D341Med (cell line): ENCODE data around the gene ABCA7.
A peak's percentile ranks its signal among the peaks of the same experiment; 100 is the strongest.

Experiments
- DNase-seq: peaks from one replicate; pipeline ENCODE4 v3.0.0; 2012; ENCODE audit warnings: low spot score

ABCA7 gene

DNA sequence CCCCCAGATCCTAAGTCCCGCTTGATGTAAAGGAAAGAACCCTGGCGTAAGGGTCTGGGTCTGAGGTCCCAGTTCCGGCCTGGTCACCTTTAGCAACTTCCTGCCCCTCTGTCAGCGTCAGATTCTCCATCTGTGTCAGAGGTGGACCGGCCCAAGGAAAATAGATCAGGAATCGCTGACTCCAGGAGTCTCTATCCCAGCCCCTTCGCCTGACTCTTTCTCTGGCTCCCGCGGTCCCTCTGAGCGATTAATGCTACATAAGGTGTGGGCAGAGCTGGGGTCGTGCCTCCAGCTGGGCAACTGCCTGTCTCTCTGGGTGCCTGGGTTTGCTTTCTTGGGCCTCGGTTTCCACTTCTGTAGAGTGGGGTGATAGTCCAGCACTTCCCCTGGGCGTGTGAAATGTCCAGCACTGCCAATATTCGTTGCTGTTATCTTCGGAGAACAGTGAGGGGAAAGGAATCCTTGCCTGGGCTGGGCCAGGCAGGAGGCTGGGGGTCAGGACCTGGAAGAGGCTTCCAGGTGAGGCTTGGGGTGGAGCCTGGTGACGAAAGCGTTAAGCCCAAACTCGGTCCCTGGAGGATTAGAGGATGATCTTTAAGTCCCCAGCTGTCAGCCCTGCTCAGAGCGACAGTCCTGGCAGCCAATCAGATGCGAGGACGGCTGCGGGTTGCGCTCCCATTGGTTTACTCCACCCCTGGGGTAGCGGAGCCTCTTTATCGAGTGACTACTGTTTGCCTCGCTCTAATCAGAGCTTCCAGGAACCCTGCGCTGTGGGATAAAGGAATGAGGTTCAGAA, 767 bp downstream of the ABCA7 start:
- peak; percentile 97 for DNase-seq

DNA sequence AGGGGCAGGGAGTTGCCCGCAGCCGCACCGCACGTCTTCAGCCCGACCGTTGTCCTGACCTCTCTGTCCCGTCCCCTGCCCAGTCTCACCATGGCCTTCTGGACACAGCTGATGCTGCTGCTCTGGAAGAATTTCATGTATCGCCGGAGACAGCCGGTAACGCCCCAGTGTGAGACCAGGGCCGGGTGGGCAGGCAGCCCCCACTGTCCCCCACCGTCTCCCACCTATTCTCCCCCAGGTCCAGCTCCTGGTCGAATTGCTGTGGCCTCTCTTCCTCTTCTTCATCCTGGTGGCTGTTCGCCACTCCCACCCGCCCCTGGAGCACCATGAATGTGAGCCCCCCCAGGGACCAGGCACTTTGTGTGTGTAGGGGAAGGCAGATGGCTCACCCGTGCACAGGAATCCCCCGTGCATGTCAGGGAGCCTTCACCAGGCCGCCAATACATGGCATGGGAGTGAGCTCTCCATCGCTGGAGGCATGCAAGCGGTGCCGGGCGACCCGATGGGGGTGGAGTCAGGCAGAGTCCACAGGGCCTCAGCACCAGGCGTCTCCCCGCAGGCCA, 1.4 kb downstream of the ABCA7 start:
- no peak for DNase-seq

DNA sequence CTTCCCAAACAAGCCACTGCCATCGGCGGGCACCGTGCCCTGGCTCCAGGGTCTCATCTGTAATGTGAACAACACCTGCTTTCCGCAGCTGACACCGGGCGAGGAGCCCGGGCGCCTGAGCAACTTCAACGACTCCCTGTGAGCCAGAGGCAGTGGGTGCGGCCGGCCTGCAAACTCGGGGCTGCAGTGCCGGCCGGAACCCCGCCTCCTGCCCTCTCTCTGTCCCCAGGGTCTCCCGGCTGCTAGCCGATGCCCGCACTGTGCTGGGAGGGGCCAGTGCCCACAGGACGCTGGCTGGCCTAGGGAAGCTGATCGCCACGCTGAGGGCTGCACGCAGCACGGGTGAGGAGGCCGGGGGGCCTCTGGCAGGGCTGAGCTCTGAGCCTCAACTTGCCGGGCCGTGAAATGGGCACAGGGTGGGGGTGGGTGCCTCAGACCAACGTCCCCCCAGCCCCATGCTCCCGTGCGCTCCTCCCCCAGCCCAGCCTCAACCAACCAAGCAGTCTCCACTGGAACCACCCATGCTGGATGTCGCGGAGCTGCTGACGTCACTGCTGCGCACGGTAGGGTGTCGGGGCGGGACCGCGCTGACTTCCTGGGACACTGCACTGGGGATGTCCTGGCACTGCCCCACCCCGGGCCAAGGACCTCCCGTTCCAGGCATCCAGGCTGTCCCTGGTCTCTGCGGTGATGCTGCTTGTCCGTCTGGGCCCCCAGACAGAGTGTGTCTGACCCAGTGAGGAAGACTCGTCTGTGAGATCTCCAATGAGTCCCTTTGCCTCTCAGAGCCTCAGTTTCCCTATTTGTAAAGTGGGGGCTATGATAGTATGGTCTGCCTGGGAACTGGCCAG, 2.2 kb downstream of the ABCA7 start:
- peak; percentile 79 for DNase-seq

DNA sequence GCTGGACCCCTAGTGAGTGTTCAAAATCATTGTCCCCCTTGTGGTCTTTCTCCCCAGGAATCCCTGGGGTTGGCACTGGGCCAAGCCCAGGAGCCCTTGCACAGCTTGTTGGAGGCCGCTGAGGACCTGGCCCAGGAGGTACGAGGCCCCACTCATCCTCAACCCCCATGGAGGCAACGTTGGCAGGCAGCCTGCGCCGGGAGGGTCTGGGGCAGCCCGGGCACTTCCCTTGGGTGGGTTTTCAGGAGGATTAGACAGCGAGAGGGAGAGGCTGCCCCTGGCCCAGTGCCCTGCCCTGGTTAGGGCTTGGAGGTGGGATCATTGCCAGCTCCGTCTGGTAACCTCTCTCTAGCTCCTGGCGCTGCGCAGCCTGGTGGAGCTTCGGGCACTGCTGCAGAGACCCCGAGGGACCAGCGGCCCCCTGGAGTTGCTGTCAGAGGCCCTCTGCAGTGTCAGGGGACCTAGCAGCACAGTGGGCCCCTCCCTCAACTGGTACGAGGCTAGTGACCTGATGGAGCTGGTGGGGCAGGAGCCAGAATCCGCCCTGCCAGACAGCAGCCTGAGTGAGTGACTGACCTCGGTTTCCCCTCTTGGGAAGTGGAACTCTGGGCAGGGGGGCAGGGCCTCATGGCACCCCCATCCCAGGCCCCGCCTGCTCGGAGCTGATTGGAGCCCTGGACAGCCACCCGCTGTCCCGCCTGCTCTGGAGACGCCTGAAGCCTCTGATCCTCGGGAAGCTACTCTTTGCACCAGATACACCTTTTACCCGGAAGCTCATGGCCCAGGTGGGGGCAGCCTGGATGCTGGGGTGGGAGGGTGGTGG, 3.0 kb downstream of the ABCA7 start:
- peak; percentile 83 for DNase-seq

DNA sequence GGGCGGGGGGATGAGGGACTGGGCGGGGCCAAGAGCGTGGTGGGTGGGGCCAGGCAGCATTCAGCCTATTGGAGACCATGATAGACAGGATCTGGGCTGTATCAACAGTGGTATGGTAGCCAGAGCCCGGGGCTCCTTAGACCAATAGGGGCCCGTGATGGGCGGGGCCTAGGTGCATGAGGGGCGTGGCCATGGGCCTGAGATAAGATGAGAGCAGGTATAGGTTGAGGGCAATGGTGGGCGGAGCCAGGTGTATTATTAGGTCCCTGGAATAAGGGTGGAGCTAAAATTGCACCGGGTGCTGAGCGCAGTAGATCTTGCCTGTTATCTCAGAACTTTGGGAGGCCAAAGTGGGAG, 5.3 kb downstream of the ABCA7 start:
- peak; percentile 63 for DNase-seq

DNA sequence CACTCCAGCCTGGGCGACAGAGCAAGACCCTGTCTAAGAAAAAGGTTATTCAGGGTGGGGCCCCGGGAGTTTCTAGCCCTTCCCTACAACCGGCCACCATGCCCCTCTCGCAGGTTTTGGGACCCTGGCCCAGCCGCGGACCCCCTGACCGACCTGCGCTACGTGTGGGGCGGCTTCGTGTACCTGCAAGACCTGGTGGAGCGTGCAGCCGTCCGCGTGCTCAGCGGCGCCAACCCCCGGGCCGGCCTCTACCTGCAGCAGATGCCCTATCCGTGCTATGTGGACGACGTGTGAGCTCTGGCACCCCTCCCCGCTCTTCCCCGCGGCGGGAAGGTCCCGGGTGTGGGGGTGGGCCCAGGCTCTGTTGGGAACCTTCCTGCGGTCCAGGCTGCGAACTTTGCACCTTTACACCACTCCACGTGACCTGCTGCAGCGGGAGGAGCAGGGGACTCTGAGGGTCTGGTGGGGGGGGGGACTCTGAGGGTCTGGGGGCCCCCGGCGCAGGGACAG, 6.3 kb downstream of the ABCA7 start:
- DNase-seq: no peak

DNA sequence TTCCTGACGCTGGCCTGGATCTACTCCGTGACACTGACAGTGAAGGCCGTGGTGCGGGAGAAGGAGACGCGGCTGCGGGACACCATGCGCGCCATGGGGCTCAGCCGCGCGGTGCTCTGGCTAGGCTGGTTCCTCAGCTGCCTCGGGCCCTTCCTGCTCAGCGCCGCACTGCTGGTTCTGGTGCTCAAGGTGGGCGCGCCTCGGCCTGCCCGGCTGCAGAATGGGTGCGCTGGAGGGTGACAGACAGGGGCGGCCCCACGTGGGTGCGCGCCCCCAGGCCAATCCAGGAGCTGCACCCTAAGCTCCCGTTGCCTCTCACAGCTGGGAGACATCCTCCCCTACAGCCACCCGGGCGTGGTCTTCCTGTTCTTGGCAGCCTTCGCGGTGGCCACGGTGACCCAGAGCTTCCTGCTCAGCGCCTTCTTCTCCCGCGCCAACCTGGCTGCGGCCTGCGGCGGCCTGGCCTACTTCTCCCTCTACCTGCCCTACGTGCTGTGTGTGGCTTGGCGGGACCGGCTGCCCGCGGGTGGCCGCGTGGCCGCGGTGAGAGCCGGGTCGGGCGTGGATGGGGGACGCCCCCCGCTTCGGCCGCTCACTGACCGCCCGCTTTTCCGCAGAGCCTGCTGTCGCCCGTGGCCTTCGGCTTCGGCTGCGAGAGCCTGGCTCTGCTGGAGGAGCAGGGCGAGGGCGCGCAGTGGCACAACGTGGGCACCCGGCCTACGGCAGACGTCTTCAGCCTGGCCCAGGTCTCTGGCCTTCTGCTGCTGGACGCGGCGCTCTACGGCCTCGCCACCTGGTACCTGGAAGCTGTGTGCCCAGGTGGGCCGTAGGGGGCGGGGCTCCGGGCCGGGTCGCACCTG, 7.2 kb downstream of the ABCA7 start:
- no peak for DNase-seq

DNA sequence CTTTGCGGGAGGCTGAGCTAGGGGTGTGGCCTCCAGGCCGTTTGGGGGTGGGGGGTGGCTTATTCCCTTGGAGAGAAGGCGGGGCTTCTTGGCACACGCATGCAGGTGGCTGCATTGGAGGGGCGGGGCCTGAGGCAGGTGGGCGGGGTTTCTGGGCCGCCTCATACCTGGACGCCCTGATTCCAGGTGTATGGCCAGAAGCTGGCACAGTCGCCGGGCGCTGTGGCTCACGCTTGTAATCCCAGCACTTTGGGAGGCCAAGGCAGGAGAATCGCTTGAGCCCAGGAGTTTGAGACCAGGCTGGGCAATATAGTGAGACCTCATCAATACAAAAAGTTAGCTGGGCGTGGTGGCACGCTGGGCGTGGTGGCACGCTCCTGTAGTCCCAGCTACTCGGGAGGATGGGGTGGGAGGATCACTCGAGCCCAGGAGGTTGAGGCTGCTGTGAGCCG, 7.8 kb downstream of the ABCA7 start:
- no peak for DNase-seq

DNA sequence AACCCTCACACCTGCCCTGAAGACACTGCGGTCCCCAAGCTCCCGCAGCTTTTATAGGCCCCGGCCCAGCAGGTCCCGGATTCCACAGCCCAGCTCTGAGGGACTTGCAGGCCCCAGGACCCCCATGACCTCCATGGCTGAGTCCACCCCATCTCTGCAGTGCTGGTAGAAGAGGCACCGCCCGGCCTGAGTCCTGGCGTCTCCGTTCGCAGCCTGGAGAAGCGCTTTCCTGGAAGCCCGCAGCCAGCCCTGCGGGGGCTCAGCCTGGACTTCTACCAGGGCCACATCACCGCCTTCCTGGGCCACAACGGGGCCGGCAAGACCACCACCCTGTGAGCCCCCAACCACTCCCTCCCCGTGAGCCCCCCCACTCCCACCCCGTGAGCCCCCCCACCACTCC, 9.2 kb downstream of the ABCA7 start:
- no peak for DNase-seq

DNA sequence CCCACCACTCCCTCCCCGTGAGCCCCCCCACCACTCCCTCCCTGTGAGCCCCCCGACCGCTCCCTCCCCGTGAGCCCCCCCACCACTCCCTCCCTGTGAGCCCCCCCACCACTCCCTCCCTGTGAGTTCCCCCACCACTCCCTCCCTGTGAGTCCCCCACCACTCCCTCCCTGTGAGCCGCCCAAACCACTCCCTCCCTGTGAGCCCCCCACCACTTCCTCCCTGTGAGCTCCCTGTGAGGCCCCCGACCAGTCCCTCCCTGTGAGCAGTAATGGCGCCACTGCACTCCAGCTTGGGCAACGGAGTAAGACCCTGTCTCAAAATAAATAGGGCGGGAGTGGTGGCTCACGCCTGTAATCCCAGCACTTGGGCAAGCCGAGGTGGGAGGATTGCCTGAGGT, 9.9 kb downstream of the ABCA7 start:
- DNase-seq: no peak

DNA sequence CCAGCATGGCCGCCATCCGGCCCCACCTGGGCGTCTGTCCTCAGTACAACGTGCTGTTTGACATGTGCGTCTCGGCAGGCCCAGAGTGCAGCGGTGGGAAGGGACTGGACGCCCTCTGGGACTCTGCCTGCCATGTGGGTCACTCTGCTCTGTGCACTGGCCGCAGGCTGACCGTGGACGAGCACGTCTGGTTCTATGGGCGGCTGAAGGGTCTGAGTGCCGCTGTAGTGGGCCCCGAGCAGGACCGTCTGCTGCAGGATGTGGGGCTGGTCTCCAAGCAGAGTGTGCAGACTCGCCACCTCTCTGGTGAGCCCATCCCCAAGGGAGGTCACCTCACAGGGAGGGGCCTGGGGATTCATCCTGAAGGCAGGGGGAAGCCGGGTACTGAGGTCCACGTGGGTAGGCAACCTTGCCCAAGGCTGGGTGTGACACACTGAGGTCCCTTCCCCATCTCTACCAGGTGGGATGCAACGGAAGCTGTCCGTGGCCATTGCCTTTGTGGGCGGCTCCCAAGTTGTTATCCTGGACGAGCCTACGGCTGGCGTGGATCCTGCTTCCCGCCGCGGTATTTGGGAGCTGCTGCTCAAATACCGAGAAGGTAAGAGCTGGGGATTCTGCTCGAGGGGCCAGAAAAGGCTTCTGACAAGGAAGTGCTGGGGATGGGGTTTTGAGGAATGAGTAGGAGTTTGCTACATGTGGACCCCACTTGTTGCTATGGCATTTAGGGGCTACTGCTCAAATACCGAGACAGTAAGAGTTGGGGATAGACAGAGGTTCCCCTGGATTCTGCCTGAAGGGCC, 11.3 kb downstream of the ABCA7 start:
- DNase-seq: no peak

DNA sequence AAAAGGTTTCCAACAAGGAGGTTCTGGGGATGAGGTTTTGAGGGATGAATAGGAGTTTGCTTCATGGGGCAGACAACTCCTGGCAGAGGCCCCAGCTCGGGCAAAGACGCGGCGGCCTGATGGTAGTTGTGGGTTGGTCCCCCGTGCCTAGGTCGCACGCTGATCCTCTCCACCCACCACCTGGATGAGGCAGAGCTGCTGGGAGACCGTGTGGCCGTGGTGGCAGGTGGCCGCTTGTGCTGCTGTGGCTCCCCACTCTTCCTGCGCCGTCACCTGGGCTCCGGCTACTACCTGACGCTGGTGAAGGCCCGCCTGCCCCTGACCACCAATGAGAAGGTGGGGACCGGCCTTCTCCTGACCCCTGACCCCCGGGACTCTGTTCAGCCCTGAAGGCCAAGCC, 11.9 kb downstream of the ABCA7 start:
- no peak for DNase-seq

DNA sequence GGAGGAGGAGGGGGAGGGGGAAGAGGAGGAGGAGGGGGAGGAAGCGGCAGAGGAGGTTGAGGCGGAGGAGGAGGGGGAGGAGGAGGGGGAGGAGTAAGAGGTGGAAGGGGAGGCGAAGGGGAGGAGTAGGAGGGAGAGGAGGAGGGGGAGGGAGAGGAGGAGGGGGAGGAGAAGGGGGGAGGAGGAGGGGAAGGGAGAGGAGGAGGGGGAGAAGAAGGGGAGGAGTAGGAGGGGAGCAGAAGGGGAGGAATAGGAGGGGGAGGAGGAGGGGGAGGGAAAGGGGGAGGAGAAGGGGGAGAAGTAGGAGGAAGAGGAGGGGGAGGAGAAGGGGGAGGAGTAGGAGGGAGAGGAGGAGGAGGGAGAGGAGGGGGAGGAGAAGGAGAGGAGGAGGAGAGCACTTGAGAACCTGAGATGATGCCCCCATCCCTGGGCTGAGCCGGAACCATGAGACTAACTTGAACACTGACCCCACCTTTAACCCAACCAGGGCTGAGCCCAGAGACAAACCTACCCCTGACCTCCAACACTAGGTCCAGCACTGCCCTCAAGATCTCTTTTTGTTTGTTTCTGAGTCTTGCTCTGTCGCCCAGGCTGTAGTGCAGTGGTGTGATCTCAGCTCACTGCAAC, 12.6 kb downstream of the ABCA7 start:
- DNase-seq: no peak

DNA sequence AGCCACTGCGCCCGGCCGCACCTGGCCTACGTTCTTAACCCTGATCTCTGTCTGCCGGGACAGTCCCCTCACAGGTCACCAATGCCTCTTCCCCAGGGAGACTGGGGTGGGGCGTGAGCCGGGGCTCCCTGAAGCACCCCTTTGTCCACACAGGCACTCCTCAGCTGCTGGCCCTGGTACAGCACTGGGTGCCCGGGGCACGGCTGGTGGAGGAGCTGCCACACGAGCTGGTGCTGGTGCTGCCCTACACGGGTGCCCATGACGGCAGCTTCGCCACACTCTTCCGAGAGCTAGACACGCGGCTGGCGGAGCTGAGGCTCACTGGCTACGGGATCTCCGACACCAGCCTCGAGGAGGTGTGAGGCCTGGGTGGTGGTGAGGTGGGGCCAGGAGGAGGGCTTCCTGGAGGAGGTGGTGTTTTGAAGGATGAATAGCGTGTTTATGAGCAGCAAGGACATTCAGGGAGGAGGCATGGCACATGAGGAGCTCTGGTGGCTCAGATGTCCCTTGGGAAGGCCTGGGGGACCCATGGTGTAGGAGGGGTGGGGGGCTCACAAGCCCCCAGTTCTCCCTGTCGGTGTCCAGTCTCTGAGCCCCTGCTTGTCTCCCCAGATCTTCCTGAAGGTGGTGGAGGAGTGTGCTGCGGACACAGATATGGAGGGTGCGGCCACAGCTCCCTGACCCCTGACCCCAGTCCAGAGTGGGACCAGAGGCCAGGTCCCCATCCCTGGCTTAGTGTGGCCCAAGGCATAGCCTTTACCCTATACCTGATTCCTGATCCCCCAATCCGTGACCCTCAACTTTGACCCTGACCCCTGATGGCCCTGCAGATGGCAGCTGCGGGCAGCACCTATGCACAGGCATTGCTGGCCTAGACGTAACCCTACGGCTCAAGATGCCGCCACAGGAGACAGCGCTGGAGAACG, 13.5 kb downstream of the ABCA7 start:
- DNase-seq: no peak

DNA sequence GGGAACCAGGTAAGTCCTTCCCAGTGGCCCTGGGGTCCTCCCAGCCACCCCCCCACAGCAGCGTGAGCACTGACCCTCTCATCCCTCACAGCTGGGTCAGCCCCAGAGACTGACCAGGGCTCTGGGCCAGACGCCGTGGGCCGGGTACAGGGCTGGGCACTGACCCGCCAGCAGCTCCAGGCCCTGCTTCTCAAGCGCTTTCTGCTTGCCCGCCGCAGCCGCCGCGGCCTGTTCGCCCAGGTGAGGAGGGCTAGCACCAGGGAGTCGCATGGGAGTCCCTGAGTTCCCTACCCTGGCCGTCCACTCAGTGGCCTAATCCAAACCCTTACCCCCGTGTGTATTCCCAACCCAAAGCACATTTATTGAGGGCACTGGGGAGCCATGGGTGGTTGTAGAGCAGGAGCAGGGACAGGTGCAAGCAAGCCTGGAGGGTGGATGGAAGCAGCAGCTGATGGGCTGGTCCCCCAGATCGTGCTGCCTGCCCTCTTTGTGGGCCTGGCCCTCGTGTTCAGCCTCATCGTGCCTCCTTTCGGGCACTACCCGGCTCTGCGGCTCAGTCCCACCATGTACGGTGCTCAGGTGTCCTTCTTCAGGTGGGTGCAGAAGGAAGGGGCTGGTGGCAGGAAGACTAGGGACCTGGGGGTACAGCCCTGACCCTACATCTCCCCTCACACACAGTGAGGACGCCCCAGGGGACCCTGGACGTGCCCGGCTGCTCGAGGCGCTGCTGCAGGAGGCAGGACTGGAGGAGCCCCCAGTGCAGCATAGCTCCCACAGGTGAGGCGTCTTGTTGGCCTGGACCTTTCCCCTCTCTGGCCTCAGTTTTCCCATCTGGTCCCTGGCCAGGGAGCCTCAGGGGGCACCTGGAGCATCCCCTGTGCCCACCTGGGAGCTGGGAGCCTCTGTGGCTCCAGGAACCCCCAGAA, 14.5 kb downstream of the ABCA7 start:
- no peak for DNase-seq

DNA sequence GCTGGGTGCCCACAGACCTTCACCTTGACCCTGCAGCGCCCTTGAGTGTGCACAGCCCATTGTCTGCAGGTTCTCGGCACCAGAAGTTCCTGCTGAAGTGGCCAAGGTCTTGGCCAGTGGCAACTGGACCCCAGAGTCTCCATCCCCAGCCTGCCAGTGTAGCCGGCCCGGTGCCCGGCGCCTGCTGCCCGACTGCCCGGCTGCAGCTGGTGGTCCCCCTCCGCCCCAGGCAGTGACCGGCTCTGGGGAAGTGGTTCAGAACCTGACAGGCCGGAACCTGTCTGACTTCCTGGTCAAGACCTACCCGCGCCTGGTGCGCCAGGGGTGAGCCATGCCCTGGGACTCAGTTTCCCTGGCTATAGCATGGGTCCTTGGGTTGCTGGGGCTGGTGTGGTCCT, 15.1 kb downstream of the ABCA7 start:
- DNase-seq: no peak

DNA sequence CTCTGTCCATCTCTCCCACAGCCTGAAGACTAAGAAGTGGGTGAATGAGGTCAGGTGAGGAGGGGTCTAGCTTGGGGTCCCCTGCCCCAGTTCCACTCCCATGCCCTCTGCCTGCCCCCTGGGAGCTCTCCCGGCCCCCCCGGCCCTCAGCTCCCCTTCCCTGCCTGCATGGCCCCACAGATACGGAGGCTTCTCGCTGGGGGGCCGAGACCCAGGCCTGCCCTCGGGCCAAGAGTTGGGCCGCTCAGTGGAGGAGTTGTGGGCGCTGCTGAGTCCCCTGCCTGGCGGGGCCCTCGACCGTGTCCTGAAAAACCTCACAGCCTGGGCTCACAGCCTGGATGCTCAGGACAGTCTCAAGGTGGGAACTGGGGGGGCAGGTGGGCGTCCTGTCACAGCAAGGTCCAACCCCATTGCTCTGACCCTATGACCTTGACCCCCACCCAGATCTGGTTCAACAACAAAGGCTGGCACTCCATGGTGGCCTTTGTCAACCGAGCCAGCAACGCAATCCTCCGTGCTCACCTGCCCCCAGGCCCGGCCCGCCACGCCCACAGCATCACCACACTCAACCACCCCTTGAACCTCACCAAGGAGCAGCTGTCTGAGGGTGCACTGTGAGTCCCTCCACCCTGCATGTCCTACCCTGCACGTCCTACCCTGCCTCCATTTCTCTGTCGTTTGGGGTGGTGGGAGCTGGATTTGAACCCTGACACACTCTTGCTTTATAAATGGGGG, 16.1 kb downstream of the ABCA7 start:
- no peak for DNase-seq
